Measurements from ENCODE around the gene KIAA0753. TPM values are rescaled to one million over a fixed set of nuclear protein-coding genes. Genes with fewer than 3 reads are reported as not detected.

The KIAA0753 gene
- total and polyA plus RNA-seq, 2 of the 8 experiments (the other 6 are each of a cell fraction or from before 2014, with no cell fraction given): 5.0 to 27.1 TPM

DNA sequence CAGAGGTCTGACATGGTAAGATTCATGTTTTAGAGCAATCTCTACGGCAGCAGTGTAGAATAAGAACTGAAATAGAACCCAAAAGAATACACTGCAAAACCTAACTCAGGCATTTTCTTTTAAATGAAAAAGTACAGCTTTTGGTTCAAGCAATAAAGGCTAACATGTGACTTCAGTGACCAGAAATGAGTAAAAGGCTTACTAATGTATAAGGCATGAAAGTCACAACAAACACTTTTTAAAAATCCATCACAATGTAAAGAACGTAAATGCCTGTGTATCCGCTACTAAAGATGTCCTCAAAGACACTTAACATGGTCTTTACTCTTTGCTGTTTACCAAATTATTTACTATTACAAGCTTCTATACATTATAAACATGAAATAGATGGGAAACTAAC lies 16.6 kb downstream of the KIAA0753 start (continued):
- TF ChIP-seq EP300 (IDR thresholded peaks at IDR 0.05; ENCODE audit: borderline replicate concordance in 1 of 2, low read depth in 2 of 2, low read length in 2 of 2) (no peak), GABPA (IDR thresholded peaks at IDR 0.05; ENCODE audit: borderline replicate concordance, insufficient read depth, low read length) (no peak)
